Activated naive CD8-positive, alpha-beta T cell treated with anti-CD3 and anti-CD28 coated beads, Interleukin-2, amount 50 U/mL, for 24 hours (primary cell): ENCODE data around the gene PIGQ.
A peak's percentile ranks its signal among the peaks of the same experiment; 100 is the strongest.

Experiments
- ATAC-seq: fragments of 150-1000 bp; cut with Tn5 transposase; one replicate; pipeline ENCODE4 v1.10.0; 2021
- DNase-seq: peaks from one replicate; pipeline ENCODE4 v3.0.0; 2021
- H3K27ac Mint-ChIP-seq: one replicate; pipeline ENCODE4 v1.8.0; 2021; ENCODE audit warnings: mild to moderate bottlenecking, mixed read lengths
- H3K27me3 Mint-ChIP-seq: one replicate; pipeline ENCODE4 v1.8.0; 2021; ENCODE audit warnings: mixed read lengths
- H3K36me3 Mint-ChIP-seq: one replicate; pipeline ENCODE4 v1.8.0; 2021; ENCODE audit warnings: low read depth, mixed read lengths
- H3K4me1 Mint-ChIP-seq: one replicate; pipeline ENCODE4 v1.8.0; 2021; ENCODE audit warnings: mixed read lengths
- H3K4me3 Mint-ChIP-seq: one replicate; pipeline ENCODE4 v1.8.0; 2021; ENCODE audit warnings: mild to moderate bottlenecking, moderate library complexity, mixed read lengths
- H3K9me3 Mint-ChIP-seq: one replicate; pipeline ENCODE4 v1.8.0; 2021; ENCODE audit warnings: mixed read lengths

Gene PIGQ

DNA sequence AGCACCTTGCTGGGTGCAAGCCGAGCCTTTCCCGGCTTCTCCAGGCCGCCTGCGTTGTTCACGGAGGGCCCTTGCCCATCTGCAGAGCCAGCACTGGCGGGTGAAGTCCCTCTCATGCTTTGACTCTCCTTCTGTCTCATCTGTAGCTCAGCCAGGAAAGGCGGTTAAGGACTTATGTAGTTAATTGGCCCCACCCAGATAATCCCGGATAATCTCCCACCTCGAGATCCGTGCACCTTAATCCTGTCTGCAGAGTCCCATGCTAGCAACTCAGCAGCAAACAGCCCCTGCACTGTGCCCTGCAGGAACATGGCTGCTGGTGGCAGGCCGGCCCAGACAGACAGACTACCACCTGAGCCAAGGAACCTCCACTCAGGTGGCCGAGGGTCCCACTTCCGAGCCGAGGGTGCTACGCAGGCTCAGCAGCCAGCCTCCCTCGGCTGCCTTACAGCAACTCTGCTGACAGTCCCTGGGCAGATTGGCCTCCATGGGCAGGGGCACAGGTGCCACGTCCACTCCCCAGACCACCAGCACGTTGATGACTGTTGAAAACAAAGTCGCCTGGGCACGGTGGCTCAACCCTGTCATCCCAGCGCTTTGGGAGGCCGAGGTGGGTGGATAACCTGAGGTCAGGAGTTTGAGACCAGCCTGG lies 37.0 kb downstream of the PIGQ start:
- no peak for ATAC-seq
- no peaks in the 10 kb centered on the region for H3K36me3 Mint-ChIP-seq
- peaks cover 20% of the 10 kb centered on the region for H3K4me1 Mint-ChIP-seq
- no peaks in the 10 kb centered on the region for H3K27me3 Mint-ChIP-seq
- no peak overlapping the region for H3K4me3 Mint-ChIP-seq
- no peak overlapping the region for H3K27ac Mint-ChIP-seq
- H3K9me3 Mint-ChIP-seq: no peaks in the 10 kb centered on the region
- DNase-seq: no peak

GRCh38 chr16:608019-608418 lies 38.3 kb downstream of the PIGQ start:
- peaks cover 20% of the 10 kb centered on the region for H3K4me1 Mint-ChIP-seq
- H3K4me3 Mint-ChIP-seq: peak overlapping the region; percentile 45
- no peaks in the 10 kb centered on the region for H3K27me3 Mint-ChIP-seq
- peak; percentile 60 for DNase-seq
- H3K36me3 Mint-ChIP-seq: no peaks in the 10 kb centered on the region
- H3K9me3 Mint-ChIP-seq: no peaks in the 10 kb centered on the region
- peak; percentile 95 for ATAC-seq
- peak overlapping the region; percentile 86 for H3K27ac Mint-ChIP-seq

GRCh38 chr16:609316-609715 lies 39.5 kb downstream of the PIGQ start:
- DNase-seq (no peak), ATAC-seq (no peak)
- no peaks in the 10 kb centered on the region for H3K9me3 Mint-ChIP-seq
- H3K4me3 Mint-ChIP-seq: no peak overlapping the region
- no peak overlapping the region for H3K27ac Mint-ChIP-seq
- H3K27me3 Mint-ChIP-seq: no peaks in the 10 kb centered on the region
- H3K4me1 Mint-ChIP-seq: peaks cover 17% of the 10 kb centered on the region
- no peaks in the 10 kb centered on the region for H3K36me3 Mint-ChIP-seq

GRCh38 chr16:609984-610383 lies 40.2 kb downstream of the PIGQ start:
- no peaks in the 10 kb centered on the region for H3K27me3 Mint-ChIP-seq
- no peaks in the 10 kb centered on the region for H3K9me3 Mint-ChIP-seq
- ATAC-seq (no peak), DNase-seq (no peak)
- no peak overlapping the region for H3K27ac Mint-ChIP-seq
- peaks cover 17% of the 10 kb centered on the region for H3K4me1 Mint-ChIP-seq
- peaks cover 2% of the 10 kb centered on the region for H3K36me3 Mint-ChIP-seq
- H3K4me3 Mint-ChIP-seq: no peak overlapping the region

DNA sequence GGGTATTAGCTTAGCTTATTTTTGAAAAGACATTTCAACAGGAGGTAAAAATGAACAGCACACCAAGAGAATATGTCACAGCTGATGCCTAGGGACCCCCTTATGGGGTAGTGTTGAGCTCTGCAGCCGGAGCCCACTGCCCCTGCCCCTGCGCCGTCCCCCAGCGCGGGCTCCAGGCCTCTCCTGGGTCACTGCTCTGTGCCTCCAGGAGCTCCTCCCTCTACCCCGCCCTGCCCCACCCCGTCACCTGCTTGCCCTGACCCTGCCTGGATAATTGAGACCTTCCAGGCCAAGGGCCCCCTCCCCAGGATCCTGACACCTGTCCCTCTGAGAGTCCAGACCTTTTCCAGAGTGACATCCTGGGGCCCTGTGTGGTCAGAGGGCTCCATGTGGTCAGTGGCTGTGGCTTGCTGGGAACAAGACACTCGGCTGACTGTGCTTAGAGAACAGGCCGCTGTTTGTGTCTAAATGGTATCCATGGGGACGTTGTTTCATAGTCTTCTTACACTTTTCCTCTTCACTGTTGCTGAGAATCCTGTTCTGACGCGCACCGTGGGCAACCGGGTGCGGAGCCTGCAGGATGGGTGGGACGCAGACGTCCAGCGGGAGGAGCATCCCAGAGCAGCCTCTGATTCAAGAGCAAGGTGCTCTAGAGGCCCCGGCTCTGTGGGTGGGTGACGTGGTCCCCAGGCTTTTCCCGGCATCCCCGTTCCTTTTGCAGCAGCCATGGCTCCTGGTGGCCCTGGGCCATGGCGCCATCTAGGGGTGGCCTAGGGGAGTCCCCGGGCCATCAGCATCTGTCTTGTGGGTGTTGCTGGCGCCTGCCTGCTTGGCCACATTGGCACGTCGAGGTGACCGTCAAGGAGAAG lies 41.0 kb downstream of the PIGQ start:
- DNase-seq (peak; percentile 74), ATAC-seq (peak; percentile 59)
- peaks cover 2% of the 10 kb centered on the region for H3K36me3 Mint-ChIP-seq
- no peak overlapping the region for H3K27ac Mint-ChIP-seq
- H3K4me1 Mint-ChIP-seq: peaks cover 17% of the 10 kb centered on the region
- no peaks in the 10 kb centered on the region for H3K9me3 Mint-ChIP-seq
- H3K27me3 Mint-ChIP-seq: no peaks in the 10 kb centered on the region
- H3K4me3 Mint-ChIP-seq: no peak overlapping the region

- Mint-ChIP-seq H3K4me1 (peaks cover 3% of the 10 kb centered on the region), H3K9me3 (no peaks in the 10 kb centered on the region), H3K27ac (no peak overlapping the region), H3K36me3 (peaks cover 2% of the 10 kb centered on the region), H3K27me3 (no peaks in the 10 kb centered on the region), H3K4me3 (no peak overlapping the region)
- no peak for ATAC-seq
- no peak for DNase-seq
Observed at GRCh38 chr16:615122-615521, 45.4 kb downstream of the PIGQ start.

DNA sequence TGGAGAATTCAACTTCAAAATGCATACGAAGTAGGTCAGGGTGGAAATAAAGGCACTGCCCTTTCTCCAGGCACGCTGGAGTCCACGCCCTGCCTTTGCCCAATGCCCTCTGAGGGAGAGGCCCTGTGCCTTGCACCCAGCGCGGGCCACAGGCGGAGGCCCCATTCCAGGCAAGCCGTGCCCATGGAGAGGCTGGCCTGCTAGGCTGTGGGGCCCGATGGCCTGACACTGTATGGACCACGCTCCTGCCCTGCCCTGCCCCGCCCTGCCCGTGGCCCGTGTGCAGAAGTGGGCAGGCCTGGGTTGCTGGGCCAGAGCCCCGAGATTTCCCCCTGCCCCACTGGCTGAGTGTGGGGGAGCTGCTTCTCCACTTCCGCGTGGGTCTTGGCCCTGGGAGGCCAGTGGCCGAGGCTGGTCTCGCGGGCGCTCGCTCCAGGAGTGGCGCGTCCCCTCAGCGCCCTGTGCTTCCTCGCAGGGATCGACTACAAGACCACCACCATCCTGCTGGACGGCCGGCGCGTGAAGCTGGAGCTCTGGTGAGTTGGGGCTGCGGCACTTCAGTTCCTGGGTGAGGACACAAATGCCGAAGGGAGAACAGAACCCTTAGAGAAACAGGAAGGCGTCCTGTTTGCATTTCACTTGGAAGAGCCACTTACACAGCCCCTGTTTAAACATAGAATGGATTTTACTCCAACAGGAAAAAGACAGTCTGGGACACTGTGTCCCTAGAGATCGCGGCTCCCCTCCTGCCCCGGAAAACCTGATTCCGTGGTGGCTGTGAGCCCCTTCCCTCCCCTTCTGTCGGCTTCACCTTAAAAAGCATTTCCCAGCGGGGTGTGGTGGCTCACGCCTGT lies 47.2 kb downstream of the PIGQ start:
- Mint-ChIP-seq H3K4me3 (no peak overlapping the region), H3K27ac (no peak overlapping the region), H3K27me3 (no peaks in the 10 kb centered on the region), H3K36me3 (peaks cover 2% of the 10 kb centered on the region), H3K4me1 (no peaks in the 10 kb centered on the region), H3K9me3 (no peaks in the 10 kb centered on the region)
- DNase-seq: no peak
- no peak for ATAC-seq

- peaks cover 2% of the 10 kb centered on the region for H3K36me3 Mint-ChIP-seq
- no peaks in the 10 kb centered on the region for H3K27me3 Mint-ChIP-seq
- H3K27ac Mint-ChIP-seq: no peak overlapping the region
- no peak overlapping the region for H3K4me3 Mint-ChIP-seq
- DNase-seq (no peak), ATAC-seq (no peak)
- H3K9me3 Mint-ChIP-seq: no peaks in the 10 kb centered on the region
- no peaks in the 10 kb centered on the region for H3K4me1 Mint-ChIP-seq
Observed at GRCh38 chr16:617855-618254, 48.1 kb downstream of the PIGQ start.

GRCh38 chr16:619476-620100 lies 49.8 kb downstream of the PIGQ start:
- DNase-seq: no peak
- Mint-ChIP-seq H3K36me3 (peaks cover 2% of the 10 kb centered on the region), H3K27ac (no peak overlapping the region), H3K27me3 (no peaks in the 10 kb centered on the region), H3K4me3 (no peak overlapping the region), H3K9me3 (no peaks in the 10 kb centered on the region), H3K4me1 (no peaks in the 10 kb centered on the region)
- no peak for ATAC-seq

- Mint-ChIP-seq H3K4me1 (no peaks in the 10 kb centered on the region), H3K27me3 (no peaks in the 10 kb centered on the region), H3K27ac (no peak overlapping the region), H3K4me3 (no peak overlapping the region), H3K36me3 (no peaks in the 10 kb centered on the region), H3K9me3 (no peaks in the 10 kb centered on the region)
- no peak for ATAC-seq
- DNase-seq: no peak
Observed at GRCh38 chr16:620700-621525, 51.1 kb downstream of the PIGQ start.

DNA sequence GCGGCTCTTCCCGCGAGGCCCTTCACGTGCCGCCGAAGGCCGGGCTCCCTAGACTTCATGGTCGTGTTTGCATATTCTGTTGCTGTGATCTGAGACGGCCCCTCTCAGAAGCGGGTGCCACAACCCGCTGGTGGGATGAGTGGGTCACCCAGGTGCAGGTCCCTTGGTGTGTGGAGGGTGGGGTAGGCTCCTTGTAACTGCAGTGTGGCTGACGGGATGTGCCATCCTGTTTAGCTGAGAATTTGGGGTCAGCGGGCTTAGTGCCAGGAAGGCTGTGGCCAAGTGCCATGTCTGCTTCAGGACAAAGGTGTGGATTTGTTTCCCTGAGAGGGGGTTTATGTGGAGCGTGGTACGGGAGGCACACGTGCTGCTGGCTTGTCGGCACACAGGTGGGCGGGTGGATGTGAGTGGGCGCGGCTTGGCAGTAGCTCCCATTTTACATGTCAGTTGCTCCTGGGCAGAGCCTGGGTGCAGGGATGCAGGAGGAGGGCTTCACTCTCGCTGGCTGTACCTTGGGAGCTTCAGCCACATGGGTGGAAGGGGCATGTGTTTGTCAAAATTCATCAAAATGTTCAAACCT lies 51.8 kb downstream of the PIGQ start:
- Mint-ChIP-seq H3K27ac (no peak overlapping the region), H3K36me3 (no peaks in the 10 kb centered on the region), H3K4me3 (no peak overlapping the region), H3K9me3 (no peaks in the 10 kb centered on the region), H3K27me3 (no peaks in the 10 kb centered on the region), H3K4me1 (no peaks in the 10 kb centered on the region)
- ATAC-seq (no peak), DNase-seq (no peak)

GRCh38 chr16:622920-623280 lies 53.1 kb downstream of the PIGQ start:
- DNase-seq (no peak), ATAC-seq (no peak)
- no peaks in the 10 kb centered on the region for H3K4me1 Mint-ChIP-seq
- H3K36me3 Mint-ChIP-seq: no peaks in the 10 kb centered on the region
- no peaks in the 10 kb centered on the region for H3K27me3 Mint-ChIP-seq
- H3K27ac Mint-ChIP-seq: no peak overlapping the region
- H3K4me3 Mint-ChIP-seq: no peak overlapping the region
- no peaks in the 10 kb centered on the region for H3K9me3 Mint-ChIP-seq

GRCh38 chr16:624526-625070 lies 54.8 kb downstream of the PIGQ start:
- H3K36me3 Mint-ChIP-seq: no peaks in the 10 kb centered on the region

More at GRCh38 chr16:624526-625070, 54.8 kb downstream of the PIGQ start:
- H3K4me3 Mint-ChIP-seq: no peak overlapping the region
- no peaks in the 10 kb centered on the region for H3K27me3 Mint-ChIP-seq
- H3K4me1 Mint-ChIP-seq: no peaks in the 10 kb centered on the region
- H3K9me3 Mint-ChIP-seq: no peaks in the 10 kb centered on the region
- ATAC-seq (no peak), DNase-seq (no peak)
- no peak overlapping the region for H3K27ac Mint-ChIP-seq
